T-helper 2 cell treated with Interferon-gamma antibody and Interleukin-4, amounts not matched to agents 100 ng/mL and 5 ng/mL, for 36 hours (primary cell): ENCODE data around the gene NFATC2. TPM values are rescaled to one million over a fixed set of nuclear protein-coding genes. Genes with fewer than 3 reads are reported as not detected.

Experiments used
- intact Hi-C: fragments of 100-400 bp; cut with micrococcal nuclease; formaldehyde crosslinking; loops from one replicate; pipeline ENCODE4 v1.15.1; 2023
- total RNA-seq: library from RNA; stranded (reverse); gene quantifications from 2 replicates; pipeline ENCODE4 v1.2.3, GENCODE V29; 2022

NFATC2 gene
- total RNA-seq, 1 donor from 2014 or later, result 62.3 TPM

DNA sequence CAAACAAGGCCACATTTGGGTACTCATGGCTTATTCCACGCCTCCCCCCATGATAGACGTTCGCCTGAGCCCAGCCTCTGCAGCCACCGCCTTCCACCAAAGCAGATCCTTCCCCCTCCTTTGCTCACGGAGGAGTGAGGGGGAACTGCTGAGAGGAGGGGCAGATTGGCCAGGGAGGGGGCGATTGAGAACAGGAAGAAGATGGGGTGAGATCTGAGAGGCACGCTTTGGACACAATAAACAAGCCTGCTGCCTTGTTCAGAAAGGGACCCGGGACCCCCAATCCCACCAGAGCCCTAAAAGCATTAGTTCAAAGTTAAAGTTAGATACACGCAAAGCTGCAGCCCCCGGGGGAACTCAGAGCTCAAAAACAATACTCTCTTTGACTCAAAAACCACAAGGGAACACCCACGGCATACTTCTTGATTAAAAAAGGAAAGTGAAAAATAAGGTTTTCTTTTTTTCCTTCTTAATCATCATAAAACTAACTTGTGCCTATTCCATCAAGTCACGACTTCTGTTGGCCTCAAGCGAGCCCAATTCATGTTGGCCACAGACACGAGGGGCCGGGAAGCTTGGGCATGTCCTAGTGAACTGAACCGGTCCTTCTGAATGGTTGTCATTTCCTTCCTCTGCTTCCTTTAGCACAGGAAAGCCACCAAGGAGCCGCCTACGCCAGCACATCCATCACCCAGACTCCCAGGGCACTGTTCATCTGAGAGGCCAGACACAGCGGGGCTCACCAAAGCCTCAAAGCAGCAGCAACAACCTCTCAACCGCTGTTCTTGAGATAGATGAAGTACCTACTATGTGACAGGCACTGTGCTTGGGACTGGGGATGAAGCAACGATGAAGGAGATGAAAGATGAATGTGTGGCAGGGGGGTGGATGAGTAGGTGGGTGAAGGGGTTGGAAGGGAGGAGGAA is 44.7 kb downstream of the NFATC2 start:
- intact Hi-C loops, result loop anchor here (1.0 to 10.0 kb wide), 2 partner anchors 43 to 97 kb away; no protein-coding TSS in a partner anchor

DNA sequence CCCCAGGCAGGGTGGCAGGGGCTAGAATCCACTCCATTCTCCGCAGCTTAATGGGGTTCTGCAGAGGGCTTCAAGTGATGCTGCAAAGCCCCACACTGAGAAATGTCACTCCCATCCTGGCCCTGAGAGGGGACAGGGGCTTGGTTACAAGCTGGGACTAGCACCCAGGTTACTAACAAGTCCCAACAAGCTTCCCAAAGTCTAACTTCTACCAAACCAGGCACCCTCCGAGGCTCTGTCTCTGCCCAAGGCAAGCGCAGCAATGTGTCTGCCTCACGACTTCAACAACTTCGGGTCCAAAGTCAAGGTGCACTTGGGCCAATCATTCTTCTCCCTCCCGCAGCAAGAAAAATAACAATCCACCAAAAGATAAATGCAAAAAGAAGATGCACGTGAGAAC is 45.6 kb downstream of the NFATC2 start:
- intact Hi-C loops, result loop anchor here (10.0 kb wide), 1 partner anchor 98 kb away; no protein-coding TSS in a partner anchor

DNA sequence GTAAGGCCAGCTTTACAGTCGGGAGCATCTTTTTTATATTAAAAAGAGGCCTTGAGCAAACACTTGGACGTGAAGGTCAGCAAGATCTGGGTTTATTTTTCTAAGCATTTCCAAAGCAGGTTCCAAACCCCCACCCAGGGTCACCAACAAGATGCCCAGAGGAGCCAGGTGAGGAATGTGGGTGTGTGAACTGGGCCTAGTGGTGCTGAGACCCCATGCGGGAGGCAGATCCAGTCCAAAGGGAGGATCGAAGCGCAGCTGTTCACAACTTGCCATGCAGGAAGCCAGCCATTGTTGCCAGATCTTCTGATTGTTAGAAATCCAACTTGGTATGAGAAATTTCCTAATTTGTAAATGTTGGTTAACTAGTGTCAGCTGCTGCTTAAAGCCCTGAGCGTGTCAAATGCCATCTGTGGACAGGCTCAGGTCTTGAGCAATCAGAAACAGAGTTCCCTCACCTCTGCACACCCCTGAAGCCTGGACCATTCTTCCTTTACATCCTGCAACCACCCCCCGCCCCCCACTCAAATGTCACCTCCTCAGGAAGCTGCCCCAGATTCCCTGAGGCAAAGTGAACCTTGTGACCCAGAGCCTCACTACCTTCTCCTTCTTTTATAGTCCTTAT is 46.5 kb downstream of the NFATC2 start:
- intact Hi-C loops, result loop anchor here (10.0 kb wide), 1 partner anchor 99 kb away; no protein-coding TSS in a partner anchor

DNA sequence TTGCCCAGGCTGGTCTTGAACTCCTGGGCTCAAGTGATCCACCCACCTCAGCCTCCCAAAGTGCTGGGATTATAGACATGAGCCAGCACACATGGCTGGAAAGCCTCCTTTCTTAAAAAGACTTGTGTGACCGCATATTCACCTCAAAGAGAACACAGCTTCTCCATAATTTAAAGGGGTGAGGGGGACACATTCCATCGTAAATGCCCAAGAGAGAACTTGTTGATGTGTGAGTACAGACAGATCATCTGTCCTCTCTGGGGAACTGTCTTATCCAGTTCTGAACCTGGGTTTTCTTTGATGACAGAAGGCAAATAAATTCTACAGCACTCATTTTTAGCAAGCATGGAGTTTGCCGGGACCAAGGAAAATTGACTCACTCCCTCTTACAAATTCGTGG is 47.2 kb downstream of the NFATC2 start:
- intact Hi-C loops, result loop anchor here (10.0 kb wide), 1 partner anchor 100 kb away; no protein-coding TSS in a partner anchor

DNA sequence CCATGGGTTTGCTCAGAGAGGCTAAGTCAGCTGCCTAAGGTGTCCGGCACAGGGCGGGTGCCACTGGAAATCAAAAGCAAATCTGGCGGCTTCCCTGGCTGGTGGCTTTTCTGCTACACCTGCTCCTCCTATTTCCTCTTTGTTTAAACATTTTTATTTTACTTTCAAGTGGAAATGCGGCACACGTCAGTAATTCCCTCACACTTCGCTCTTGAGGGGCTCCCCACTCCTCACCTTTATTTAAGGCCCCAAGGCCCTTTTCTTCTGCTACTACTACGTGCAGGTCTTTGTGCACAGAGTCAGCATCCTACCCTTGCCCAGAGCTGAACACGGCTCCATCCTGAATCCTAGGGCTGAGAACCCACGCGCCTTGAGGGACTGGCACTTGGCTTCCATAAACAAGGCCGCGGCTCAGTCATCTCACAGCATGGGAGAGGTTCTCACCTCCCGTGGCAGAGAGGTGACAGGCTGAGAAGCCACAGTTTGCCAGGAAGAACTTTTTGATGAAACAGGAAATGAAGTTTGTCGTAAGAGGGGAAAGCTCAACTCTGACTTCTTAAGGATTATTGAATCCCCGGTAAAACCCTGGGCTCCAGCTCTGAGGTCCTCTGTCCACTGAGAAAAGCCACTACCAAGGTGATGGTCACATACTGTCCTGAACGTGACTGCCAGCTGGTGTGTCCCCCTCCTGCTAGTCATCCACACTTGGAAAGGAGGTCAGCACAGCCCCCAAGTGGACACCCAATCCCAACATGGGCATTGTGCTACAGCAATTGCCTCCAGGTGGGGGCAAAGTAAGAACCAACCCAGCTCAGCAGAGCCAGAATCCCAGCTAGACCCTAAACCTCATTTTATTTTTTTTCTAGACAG is 48.0 kb downstream of the NFATC2 start:
- intact Hi-C loops, result loop anchor here (10.0 kb wide), 1 partner anchor 100 kb away; no protein-coding TSS in a partner anchor

DNA sequence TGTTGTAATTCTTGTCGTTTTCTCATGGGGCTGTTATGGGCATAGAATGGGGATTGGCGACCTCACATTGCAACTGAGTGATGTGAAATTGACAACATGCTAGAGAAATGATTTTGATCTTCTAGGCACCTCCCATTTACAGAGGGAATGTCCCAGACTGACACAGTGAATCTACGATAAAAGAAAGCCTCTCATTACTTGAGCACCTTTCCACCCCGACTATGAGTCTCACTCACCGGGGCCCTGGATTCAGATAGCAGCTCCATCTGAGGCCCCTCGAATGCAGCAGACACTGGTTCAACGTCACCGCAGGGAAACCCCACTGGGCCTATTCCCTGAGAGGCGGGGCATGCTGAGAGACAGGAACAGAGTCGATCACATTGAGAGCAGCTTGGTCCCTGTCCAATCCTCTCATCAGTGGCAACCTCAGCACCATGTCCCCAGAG is 49.1 kb downstream of the NFATC2 start:
- intact Hi-C loops, result loop anchor here (10.0 kb wide), 1 partner anchor 101 kb away; no protein-coding TSS in a partner anchor

DNA sequence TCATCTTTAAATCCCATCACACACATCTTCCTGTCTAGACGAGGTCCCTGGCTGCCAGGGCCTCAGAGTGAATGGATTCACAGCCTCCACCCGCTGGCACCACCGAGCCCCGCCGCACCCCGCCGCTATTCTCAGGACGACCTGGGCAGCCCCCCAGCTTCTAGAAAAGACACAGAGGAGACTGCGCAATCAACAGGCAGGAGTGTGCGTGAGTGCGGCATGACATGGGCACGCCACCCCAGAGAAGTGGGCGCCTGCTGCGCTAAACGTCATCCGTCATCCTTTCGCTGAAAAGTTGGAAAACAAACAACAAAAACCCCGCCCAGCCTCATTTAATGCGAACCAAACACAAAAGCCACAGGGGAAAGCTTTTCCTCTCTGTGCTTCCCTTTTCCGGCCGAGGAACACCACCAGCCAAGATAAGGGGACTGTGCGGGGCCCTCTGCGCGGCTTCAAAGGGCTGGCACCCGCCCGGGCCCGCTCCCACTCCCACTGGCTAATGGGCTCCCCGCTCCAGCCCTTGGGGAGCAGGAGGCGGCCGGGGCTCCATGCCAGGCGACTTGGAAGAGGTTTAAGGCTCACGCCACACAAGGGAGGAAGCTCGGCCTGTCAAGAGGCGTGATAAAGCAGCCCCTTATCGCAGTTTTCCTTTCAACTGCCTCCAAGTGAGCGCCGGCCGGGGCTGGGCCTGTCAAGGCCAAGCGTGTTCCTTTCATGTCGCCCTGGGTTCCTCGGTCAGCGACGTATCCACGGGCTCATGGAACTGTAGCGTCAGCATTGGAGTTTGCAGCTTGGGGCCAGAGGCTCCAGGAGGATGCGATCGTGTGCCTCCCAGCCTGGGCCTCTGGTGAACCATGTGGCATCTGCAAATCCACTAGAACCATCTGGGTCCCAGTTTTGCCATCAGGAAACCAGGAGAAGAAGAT is 50.1 kb downstream of the NFATC2 start:
- intact Hi-C loops, result loop anchor here (10.0 kb wide), 1 partner anchor 102 kb away; no protein-coding TSS in a partner anchor

DNA sequence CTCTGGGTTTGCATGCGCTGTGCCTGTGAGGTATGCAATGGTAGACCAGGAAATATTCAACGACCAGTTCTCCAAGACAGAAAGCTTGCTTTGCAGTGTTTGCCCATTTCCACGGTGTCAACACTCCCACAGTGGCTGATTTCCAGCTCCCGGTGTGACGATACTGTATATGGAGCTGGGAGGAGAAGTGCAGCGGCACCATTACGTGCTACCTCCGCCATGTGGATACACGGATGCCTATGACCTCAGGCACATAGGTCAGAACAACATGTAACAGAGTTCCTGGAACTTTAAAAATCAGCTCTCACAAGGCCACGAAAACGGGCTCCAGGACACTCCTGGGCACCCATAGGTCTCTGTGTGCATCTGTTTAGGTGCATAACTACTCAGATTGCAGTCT is 51.1 kb downstream of the NFATC2 start:
- intact Hi-C loops, result loop anchor here (10.0 kb wide), 1 partner anchor 103 kb away; no protein-coding TSS in a partner anchor

DNA sequence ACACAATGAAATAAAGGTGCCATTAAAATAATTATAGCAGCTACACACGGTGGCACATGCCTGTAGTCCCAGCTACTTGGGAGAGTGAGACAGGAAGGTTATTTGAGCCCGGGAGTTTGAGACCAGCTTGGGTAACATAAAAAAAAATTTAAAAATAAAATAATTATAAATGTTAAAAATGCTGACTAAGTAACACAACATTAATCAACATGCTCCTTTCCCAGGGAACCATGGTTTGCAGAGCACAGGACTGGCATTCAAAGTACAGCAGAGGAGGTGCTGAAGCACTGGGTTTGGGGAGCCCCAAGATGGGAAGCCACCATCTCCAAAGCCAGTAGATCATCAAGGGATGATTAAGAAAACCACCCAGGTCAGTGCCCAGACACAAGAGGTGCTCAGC is 51.9 kb downstream of the NFATC2 start:
- intact Hi-C loops, result loop anchor here (10.0 kb wide), 1 partner anchor 104 kb away; no protein-coding TSS in a partner anchor

DNA sequence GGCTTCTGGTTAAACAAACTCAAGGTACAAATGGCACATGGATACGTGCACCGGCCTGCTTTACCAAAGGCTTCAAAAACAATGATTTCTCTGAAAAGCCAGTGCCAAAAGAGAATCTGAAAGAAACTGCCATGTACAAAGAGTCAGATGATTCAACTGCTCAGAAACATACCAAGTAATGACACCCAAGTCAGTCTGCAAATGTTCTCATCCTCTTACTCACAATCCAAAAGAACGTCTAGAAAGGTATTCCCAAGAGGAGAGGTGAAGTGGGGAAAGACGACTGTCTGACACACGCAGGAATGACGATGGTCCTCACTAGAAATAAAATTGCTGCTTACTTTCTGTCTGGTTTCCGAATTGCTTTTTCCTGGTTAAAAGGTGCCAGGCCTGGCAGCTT is 52.9 kb downstream of the NFATC2 start:
- intact Hi-C loops, result loop anchor here (10.0 kb wide), 1 partner anchor 105 kb away; no protein-coding TSS in a partner anchor

DNA sequence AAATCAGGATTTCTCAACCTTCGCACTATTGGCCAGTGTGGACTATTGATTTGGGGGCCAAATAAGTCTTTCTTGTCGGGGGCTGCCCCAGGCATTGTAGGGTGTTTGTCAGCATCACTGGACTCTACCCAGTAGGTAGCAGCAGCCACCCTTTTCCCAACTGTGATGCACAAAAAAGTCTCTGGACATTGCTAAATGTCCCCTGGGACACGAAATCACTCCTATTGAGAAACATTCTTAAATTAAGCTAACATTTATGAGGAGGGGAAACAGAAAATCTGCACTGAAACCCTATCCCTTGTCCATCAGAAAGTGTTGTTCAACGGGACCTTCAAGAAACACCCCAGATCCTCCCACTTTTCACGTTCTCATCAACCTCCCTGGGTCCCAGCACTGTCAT is 54.2 kb downstream of the NFATC2 start:
- intact Hi-C loops, result no loop called here

DNA sequence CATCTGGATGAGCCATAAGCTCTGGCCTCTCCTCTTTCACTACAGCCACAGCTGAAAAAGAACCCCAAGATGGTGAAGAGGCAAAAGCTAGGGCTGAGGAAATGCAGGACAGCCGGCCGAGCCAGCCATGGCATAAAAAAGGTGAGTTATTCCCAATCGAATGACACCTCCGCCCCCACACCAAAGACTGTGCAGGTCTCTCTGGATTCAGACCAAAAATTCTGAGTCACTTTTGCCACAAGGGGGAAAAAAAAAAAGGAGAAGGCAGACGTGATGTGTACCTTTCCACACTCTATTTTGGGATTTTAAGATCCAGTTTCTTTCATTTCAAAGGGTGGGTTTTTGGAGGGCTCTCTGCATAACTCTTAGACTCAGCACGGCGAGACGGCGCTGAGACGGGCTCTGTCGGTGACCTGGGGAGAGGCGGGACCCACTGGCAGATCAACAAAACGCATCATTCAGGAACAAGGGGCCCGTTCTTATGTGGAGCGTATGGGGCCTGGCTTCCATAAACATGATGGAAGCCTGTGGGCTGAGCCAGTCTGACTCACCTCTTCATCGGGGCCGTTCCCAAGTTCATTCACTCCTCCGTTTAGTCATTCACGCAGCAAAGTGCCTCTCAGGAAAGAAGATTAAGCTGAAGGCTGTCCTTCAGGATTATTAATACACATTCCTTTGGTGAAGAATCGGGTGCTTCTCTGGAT is 54.8 kb downstream of the NFATC2 start:
- intact Hi-C loops, result no loop called here

DNA sequence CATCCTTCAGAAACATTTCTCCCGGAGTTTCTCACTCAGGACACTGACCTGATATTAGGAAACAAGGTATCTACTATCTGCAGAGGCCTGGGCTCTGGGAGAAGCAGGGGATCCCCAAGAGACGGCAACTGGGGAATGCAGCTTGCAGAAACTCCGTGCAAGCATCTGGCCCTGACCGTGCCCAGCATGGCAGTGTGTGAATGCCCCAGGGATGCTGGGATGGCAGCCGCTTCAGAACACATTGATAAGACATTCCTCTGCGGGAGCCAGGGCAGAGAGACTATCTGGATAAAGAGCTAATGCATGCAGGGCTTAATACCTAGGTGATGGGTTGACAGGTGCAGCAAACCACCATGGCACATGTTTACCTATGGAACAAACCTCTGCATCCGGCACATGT is 55.4 kb downstream of the NFATC2 start:
- intact Hi-C loops, result no loop called here

DNA sequence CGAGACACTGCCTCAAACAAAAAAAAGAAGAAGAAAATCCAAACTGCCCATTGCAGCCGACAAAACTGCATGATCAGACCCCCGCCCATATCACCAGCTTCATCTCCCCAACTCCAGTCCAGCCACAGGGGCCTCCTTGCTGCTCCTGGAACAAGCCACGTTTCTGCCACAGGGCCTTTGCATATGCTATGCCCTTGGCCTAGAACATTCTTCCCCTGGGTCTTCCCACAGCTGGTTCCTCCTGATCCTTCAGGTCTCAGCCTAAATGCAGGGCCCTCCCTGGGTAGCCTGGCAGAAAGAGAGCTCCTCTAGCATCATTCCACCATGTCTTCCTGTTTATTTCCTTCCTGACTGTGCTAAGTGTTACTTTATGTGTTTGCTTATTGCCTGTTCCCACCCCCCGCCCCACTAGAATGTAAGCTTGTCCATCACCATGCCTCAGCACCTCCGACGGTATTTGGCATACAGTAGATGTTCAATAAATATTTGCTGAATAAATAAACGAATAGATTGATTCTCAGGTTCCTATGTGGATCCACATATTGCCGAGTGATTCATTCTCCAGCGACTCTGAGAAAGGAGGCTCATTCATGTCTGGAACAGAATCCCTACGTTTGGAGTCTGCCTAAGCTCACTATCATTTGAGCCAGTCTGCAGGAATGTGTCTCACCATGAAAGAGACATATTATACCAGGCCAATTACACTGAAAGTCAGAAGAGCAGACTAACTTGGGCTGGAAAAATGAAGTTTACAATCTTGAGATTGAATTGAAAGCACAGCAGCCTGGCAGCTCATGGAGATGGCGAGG is 56.1 kb downstream of the NFATC2 start:
- intact Hi-C loops, result no loop called here

DNA sequence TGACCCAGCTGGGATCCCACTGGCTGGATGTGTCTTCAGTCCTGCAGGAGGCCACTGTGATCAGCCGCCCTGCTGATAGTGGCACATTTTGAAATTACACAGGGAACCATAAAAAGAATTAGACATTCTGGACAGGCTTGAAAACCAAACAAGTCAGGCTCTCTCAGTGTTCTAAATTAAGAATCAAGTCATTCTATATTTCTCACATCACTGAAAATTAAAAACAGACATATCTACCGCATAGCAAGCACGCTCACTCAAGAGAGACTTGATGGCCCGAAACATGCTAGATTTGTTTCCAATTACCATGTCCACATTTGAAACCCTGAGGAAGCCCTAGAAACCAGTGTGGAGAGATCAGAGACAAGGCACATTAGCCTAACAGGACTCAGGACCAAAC is 57.7 kb downstream of the NFATC2 start:
- intact Hi-C loops, result loop anchor here (5.0 kb wide), 3 partner anchors 42 to 83 kb away; partner anchors contain the start of gene NFATC2

DNA sequence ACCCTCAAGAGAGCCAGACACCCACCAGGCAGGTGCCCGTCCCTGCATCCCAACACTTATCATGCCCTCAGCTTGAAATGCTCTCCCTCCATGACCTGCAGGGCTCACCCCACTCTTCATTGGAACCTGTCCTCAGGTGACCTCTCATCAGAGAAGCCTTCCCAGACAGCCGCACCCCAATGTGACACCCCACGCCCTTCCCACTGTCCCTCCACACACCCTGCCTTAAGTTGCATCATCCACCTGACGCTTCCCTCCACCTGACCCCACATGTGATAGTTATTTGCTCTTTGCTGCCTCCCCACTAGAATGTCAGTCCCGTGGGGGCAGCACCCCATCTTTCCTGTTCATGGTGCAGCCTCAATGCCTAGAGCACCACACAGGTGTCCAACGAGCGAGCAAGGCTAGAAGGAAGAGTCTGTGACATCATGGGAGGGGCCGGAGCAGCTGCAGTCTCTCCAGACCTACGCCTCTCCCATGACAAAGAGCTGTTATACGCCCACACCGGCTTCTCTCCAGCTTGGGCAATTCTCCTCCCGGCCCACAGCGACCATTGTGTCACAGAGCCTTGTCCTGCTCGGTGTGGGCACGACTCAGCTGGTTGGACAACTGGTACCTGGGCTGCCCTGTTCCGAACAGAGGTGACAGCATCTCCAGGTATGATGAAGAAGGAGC is 58.2 kb downstream of the NFATC2 start:
- intact Hi-C loops, result loop anchor here (5.0 kb wide), 3 partner anchors 43 to 82 kb away; partner anchors contain the start of gene NFATC2

DNA sequence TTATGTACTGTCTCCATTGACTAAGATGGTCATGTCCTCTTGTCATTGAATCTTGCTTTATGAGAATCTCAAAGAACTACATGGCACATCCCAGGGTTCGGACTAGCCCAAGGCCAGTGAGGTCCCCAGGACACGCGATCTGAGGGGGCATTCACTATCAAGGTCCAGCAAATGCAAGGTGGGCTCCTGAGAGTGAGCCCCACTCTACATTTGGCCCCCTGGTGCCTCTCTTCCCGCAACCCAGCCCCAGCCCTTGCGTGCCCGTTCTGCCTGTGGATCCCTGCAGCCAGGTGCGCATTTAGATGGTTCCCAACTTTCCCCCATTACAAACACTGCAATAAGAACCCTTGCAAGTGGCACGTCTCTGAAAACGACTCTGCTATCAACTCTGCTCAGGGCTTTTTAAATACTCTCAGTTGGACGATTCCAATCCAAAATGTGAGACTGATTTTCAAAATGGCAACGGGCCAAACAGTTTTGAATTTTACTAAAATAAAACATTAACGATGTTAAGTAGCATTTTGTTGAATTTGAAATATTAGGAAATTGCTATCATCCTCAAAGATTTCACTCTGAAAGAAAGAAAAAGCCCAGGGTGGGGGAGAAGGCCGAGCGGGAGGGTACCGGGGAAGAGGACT is 59.6 kb downstream of the NFATC2 start:
- intact Hi-C loops, result loop anchor here (5.0 kb wide), 3 partner anchors 44 to 81 kb away; partner anchors contain the start of gene NFATC2
